CD4-positive, alpha-beta T cell treated with Interleukin-1 beta for 1 hour (primary cell): ENCODE measurements around the gene RIN3.

Experiments
- DNase-seq, 2 donors: peaks; one replicate each; pipeline ENCODE4 v3.0.0-alpha.2; 2020 to 2022

RIN3 gene

GRCh38 chr14:92556863-92557543 lies 43.4 kb downstream of the RIN3 start:
- no peak for DNase-seq

- DNase-seq = no peak
Observed at GRCh38 chr14:92557544-92557912, 43.9 kb downstream of the RIN3 start.

- DNase-seq = no peak
Observed at GRCh38 chr14:92558319-92558718, 44.7 kb downstream of the RIN3 start.

- no peak for DNase-seq
Observed at GRCh38 chr14:92559486-92559885, 45.9 kb downstream of the RIN3 start.

- peak; percentile 45 to 58 for DNase-seq
Observed at GRCh38 chr14:92560106-92560865, 46.7 kb downstream of the RIN3 start.

- no peak for DNase-seq
Observed at GRCh38 chr14:92561906-92562479, 48.4 kb downstream of the RIN3 start.

GRCh38 chr14:92563359-92563758 lies 49.8 kb downstream of the RIN3 start:
- DNase-seq = no peak

- no peak for DNase-seq
Observed at GRCh38 chr14:92563765-92564285, 50.2 kb downstream of the RIN3 start.

GRCh38 chr14:92564344-92565039 lies 50.9 kb downstream of the RIN3 start:
- DNase-seq = no peak

GRCh38 chr14:92565040-92565717 lies 51.6 kb downstream of the RIN3 start:
- no peak for DNase-seq

- DNase-seq = no peak
Observed at GRCh38 chr14:92565718-92566115, 52.1 kb downstream of the RIN3 start.

GRCh38 chr14:92567173-92567725 lies 53.7 kb downstream of the RIN3 start:
- no peak for DNase-seq

GRCh38 chr14:92568621-92569479 lies 55.3 kb downstream of the RIN3 start:
- DNase-seq = peak; percentile 60 to 68

- no peak for DNase-seq
Observed at GRCh38 chr14:92570674-92571262, 57.2 kb downstream of the RIN3 start.

GRCh38 chr14:92572050-92572449 lies 58.5 kb downstream of the RIN3 start:
- DNase-seq = no peak

GRCh38 chr14:92573761-92574498 lies 60.3 kb downstream of the RIN3 start:
- DNase-seq = no peak

GRCh38 chr14:92575061-92575747 lies 61.6 kb downstream of the RIN3 start:
- no peak for DNase-seq

- no peak for DNase-seq
Observed at GRCh38 chr14:92575748-92576303, 62.2 kb downstream of the RIN3 start.

GRCh38 chr14:92577321-92577742 lies 63.8 kb downstream of the RIN3 start:
- peak; percentile 36 to 48 for DNase-seq
